MM.1S (cell line): ENCODE data around the gene GRIK3.

ENCODE experiments used
- CTCF ChIP-seq: fragments of 300-600 bp; sonication (generic); IDR thresholded peaks from 2 replicates; pipeline ENCODE4 v1.5.1; 2016; ENCODE audit warnings: antibody characterized with exemption, low read length, mixed read lengths
- EZH2 ChIP-seq: fragments of 300-600 bp; sonication (generic); optimal IDR thresholded peaks from 2 replicates; pipeline ENCODE3; 2017; ENCODE audit warnings: low read depth, mild to moderate bottlenecking, antibody characterized with exemption, low read length, mixed read lengths

- TF ChIP-seq EZH2 (no peak), CTCF (no peak)
Observed at GRCh38 chr1:36755303-36756230, 278.7 kb downstream of the GRIK3 start.
